Rectal smooth muscle tissue (tissue), 1 donor: ENCODE results near the gene BET1L.
"Not testable (repeated sequence)": the region's sequence is repeated elsewhere in the genome, so short reads cannot be mapped to it uniquely, and the experiment has no call there.

ENCODE experiments used
- H3K27ac ChIP-seq: one replicate; pipeline ENCODE4 v1.7.0; 2013; ENCODE audit warnings: low read depth, low read length, inconsistent platforms
- H3K27me3 ChIP-seq: one replicate; pipeline ENCODE4 v1.7.0; 2013; ENCODE audit warnings: low read length; ENCODE audit not compliant: control insufficient read depth, insufficient read depth
- H3K36me3 ChIP-seq: one replicate; pipeline ENCODE4 v1.7.0; 2013; ENCODE audit warnings: low read length; ENCODE audit not compliant: control insufficient read depth, insufficient read depth
- H3K4me1 ChIP-seq: one replicate; pipeline ENCODE4 v1.7.0; 2013; ENCODE audit warnings: low read length; ENCODE audit not compliant: control insufficient read depth, insufficient read depth
- H3K4me3 ChIP-seq: one replicate; pipeline ENCODE4 v1.7.0; 2013; ENCODE audit warnings: low read length
- H3K9ac ChIP-seq: one replicate; pipeline ENCODE4 v1.7.0; 2013; ENCODE audit warnings: low read length

The BET1L gene

DNA sequence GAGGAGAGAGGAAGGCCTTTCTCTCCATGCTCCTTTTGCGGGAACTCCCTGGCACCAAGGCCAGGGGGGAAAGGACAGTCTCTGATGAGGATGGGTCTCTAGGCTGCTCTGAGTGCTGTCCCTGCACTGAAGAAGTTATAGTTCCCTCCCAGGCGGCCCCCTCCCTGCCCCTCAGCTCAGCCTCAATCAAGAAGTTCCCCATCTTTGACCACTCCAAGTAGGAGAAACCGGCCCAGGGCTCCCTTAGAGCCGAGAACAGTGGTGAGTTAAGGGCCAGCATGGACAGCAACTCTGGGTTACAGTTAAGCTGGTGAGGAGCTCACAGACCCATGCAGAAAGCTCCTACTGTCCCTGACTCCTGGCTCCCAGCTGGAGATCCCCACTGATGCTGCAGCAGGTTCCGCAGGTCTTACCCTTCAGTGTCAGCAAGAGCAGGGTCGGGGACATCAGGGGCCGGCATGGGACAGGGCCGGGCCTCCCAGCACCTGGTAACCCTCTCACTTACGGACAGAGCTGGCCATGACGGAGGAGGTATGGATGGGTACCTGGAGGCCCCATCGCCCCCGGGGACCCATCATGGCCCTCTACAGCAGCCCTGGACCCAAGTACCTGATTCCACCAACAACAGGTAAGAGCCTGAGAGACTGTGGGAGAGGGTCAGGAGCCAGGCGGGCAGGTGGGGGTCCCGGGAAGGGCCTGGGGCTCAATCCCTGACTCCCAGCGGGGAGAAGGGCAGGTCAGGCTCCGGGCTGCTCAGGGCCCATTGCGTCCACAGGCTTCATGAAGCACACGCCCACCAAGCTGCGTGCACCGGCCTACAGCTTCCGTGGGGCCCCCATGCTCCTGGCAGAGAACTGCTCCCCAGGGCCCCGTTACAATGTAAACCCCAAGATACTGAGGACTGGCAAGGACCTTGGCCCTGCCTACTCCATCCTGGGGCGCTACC lies 10.1 kb downstream of the BET1L start:
- Histone ChIP-seq H3K9ac (no peak overlapping the region), H3K4me3 (no peak overlapping the region)

DNA sequence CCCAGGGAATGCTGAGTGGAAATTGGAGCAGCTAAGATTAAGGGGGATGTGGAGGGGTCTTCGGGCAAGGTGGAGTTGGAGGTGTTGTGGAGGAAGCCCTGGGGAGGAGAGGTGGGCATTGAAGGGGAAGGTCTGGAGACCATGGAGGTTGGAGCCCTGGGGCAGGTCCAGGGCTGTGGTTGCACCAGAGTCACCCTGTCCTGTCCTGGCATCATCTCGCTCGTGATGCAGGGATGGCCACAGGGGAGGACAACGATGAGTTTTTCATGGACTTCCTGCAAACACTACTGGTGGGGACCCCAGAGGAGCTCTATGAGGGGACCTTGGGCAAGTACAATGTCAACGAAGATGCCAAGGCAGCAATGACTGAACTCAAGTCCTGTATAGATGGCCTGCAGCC lies 13.7 kb downstream of the BET1L start:
- not testable (repeated sequence) for H3K4me3 ChIP-seq, H3K4me1 ChIP-seq, H3K27ac ChIP-seq, H3K36me3 ChIP-seq, H3K9ac ChIP-seq, H3K27me3 ChIP-seq

More for the DNA sequence above, 10.1 kb downstream of the BET1L start:
- no peaks in the 10 kb centered on the region for H3K36me3 ChIP-seq
- H3K27me3 ChIP-seq, result no peaks in the 10 kb centered on the region
- no peaks in the 10 kb centered on the region for H3K4me1 ChIP-seq
- no peak overlapping the region for H3K27ac ChIP-seq

DNA sequence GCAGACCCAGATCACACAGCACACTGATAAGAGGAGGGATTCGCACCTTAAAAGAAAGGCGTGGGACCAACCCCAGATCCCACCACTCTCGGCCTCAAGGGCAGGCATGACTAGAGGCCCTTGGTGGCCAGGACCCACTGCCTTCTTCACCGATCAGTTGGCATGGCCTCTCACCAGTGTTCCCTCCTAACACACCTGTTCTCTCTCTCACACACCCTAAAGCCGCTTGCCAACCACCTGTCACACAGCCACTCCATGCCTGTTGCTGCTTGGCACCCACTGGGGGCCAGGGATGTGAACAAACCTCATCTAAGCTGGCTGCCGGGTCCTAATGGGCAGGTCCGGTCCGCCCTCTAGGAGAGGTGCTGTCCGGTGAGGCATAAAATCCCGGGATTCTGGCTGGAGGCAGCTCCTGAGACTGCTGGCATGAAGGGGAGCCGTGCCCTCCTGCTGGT lies 14.5 kb downstream of the BET1L start, which contains the start of gene SCGB1C1:
Gene SCGB1C1 (plus strand): TSS at position 405 of the 455 bp plus-strand sequence. CDS start 22 bp downstream, at position 427.
- H3K27ac ChIP-seq, H3K36me3 ChIP-seq, H3K9ac ChIP-seq, H3K4me3 ChIP-seq, H3K27me3 ChIP-seq, H3K4me1 ChIP-seq: not testable (repeated sequence)

DNA sequence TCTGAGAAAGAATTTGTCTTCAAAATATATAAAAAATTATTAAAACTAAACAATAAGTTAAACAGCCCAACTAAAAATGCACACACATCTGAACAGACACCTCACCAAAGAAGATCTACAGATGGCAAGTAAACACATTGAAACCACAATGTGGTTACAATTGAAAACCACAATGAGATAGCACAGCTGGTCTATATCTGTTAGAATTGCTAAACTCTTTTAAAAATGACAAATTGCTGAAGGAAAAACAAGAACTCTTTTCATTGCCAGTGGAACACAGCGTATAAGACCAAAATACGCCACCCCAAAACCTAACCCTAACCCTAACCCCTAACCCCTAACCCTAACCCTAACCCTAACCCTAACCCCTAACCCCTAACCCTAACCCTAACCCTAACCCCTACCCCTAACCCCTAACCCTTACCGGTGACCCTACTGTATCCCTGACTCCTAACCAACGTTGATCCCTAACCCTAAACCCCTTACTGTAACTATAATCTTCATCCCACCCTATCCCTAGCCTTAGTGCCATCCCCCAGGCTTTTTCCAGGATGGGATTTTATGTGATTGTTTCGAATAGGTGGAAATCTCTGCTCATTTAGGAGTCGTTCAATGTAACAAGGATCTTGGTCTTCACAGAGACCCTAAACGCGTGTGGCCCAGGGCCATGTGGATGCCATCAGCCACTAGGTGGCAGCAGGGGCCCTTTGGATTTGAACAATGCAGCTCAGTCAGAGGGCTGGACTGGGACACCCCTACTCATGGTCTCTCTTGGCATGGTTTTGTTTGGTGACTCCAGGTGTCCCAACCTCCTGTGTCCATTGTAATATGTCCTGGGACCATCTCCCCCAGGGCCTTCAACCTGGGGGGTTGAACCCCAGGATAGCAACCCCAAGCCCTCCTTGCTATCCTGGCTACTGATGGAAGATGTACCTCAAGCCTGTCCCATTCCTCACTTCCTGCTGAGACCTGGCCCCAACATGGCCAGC lies 15.4 kb downstream of the BET1L start:
- not testable (repeated sequence) for H3K4me3 ChIP-seq, H3K36me3 ChIP-seq, H3K27ac ChIP-seq, H3K9ac ChIP-seq, H3K27me3 ChIP-seq, H3K4me1 ChIP-seq

GRCh38 chr11:190546-190945 lies 16.7 kb downstream of the BET1L start:
- not testable (repeated sequence) for H3K9ac ChIP-seq, H3K27ac ChIP-seq, H3K36me3 ChIP-seq, H3K27me3 ChIP-seq, H3K4me1 ChIP-seq, H3K4me3 ChIP-seq

- H3K9ac ChIP-seq, H3K4me1 ChIP-seq, H3K27ac ChIP-seq, H3K4me3 ChIP-seq, H3K36me3 ChIP-seq, H3K27me3 ChIP-seq: not testable (repeated sequence)
Measured at GRCh38 chr11:189843-190311, 17.3 kb downstream of the BET1L start.

- H3K27me3 ChIP-seq, H3K27ac ChIP-seq, H3K4me1 ChIP-seq, H3K36me3 ChIP-seq, H3K9ac ChIP-seq, H3K4me3 ChIP-seq: not testable (repeated sequence)
Measured at GRCh38 chr11:189200-189783, 17.9 kb downstream of the BET1L start.

DNA sequence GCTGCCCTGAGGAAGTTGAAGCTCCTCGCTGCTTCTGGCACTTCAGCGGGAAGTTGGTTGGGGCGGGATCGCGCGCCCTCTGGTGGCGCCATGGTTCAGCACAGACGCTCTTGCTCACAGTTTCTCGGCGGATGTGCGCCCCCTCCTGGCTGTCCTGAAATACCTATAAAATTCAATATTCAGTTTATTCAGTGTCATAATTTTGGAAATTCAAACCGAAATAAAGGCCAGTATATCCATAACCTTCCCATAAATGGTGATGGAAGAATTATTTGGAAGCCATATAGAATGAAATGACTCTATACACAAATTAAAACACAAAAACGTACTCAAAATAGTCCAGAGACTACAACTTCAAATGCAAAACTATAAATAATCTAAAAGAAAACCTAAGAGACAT lies 27.0 kb downstream of the BET1L start:
- H3K27ac ChIP-seq, H3K4me3 ChIP-seq, H3K9ac ChIP-seq, H3K27me3 ChIP-seq, H3K4me1 ChIP-seq, H3K36me3 ChIP-seq: not testable (repeated sequence)
